Measurements from ENCODE around the gene BMPR2. TPM values are rescaled to one million over a fixed set of nuclear protein-coding genes. Genes with fewer than 3 reads are reported as not detected.

The BMPR2 gene
- total and polyA plus RNA-seq, 2 donors (not counting 1 experiment from before 2014, with no cell fraction given), result 3.1 to 24.6 TPM

- Histone ChIP-seq H3K4me3 (ENCODE audit: control extremely low read depth in 1 of 5, extremely low read depth in 1 of 5, insufficient read depth in 1 of 5, low read depth in 2 of 5, low read length in 4 of 5) (no peak overlapping the region), H3K4me2 (replicated peaks; ENCODE audit: low read depth, low read length, poor library complexity, severe bottlenecking) (no peak overlapping the region), H3K27ac (ENCODE audit: low read length in 2 of 2) (no peak overlapping the region), H3K36me3 (replicated peaks in 1 of 2; ENCODE audit: control extremely low read depth in 1 of 2, control insufficient read depth in 1 of 2, extremely low read depth in 1 of 2, insufficient read depth in 2 of 2, low read length in 1 of 2) (no peaks in the 10 kb centered on the region), H3K9ac (ENCODE audit: low read length) (no peak overlapping the region), H3K79me2 (ENCODE audit: control insufficient read depth, insufficient read depth, low read length) (peaks cover 2% of the 10 kb centered on the region), H3K4me1 (ENCODE audit: control insufficient read depth in 2 of 2, insufficient read depth in 2 of 2, low read length in 2 of 2) (no peaks in the 10 kb centered on the region), H3K9me3 (ENCODE audit: control extremely low read depth in 1 of 3, control insufficient read depth in 2 of 3, insufficient read depth in 1 of 3, low read length in 2 of 3) (peaks cover 0 to 5% (median 0%) of the 10 kb centered on the region in 3 donors), H2AFZ (ENCODE audit: insufficient read depth, low read depth, low read length, poor library complexity, severe bottlenecking) (no peak overlapping the region), H4K20me1 (ENCODE audit: control insufficient read depth, insufficient read depth, low read length, poor library complexity, severe bottlenecking) (no peaks in the 10 kb centered on the region), H3K27me3 (replicated peaks in 1 of 4; ENCODE audit: control extremely low read depth in 1 of 4, control insufficient read depth in 3 of 4, insufficient read depth in 4 of 4, low read length in 3 of 4) (no peaks in the 10 kb centered on the region)
- Mint-ChIP-seq H3K4me3 (no peak overlapping the region), H3K27me3 (no peaks in the 10 kb centered on the region), H3K4me1 (peaks cover 4% of the 10 kb centered on the region), H3K9me3 (ENCODE audit: insufficient read depth) (no peaks in the 10 kb centered on the region), H3K27ac (no peak overlapping the region)
- ATAC-seq (ENCODE audit: low read depth) (no peak), DNase-seq (no peak)
- 100% methylated on average over 1 of the region's 3 CpGs for WGBS (ENCODE audit: insufficient coverage)
- intact Hi-C loops (cut with micrococcal nuclease), result no loop called here
- ChIA-PET CTCF (no interaction called here), POLR2A (no interaction called here)
- no peak for TF ChIP-seq CTCF (IDR thresholded peaks at IDR 0.05)
- TF ChIP-seq EZH2 (IDR thresholded peaks at IDR 0.05; ENCODE audit: borderline replicate concordance, insufficient read depth, low read depth, low read length, poor library complexity, severe bottlenecking), result no peak
These were observed 73.2 kb downstream of the BMPR2 start for GRCh38 chr2:202449344-202449743.

- Mint-ChIP-seq H3K4me1 (peaks cover 4% of the 10 kb centered on the region), H3K27ac (no peak overlapping the region), H3K9me3 (ENCODE audit: insufficient read depth) (no peaks in the 10 kb centered on the region), H3K4me3 (no peak overlapping the region), H3K27me3 (no peaks in the 10 kb centered on the region)
- Histone ChIP-seq H3K9ac (ENCODE audit: low read length) (no peak overlapping the region), H3K27me3 (replicated peaks in 1 of 4; ENCODE audit: control extremely low read depth in 1 of 4, control insufficient read depth in 3 of 4, insufficient read depth in 4 of 4, low read length in 3 of 4) (no peaks in the 10 kb centered on the region), H3K4me2 (replicated peaks; ENCODE audit: low read depth, low read length, poor library complexity, severe bottlenecking) (no peak overlapping the region), H3K36me3 (replicated peaks in 1 of 2; ENCODE audit: control extremely low read depth in 1 of 2, control insufficient read depth in 1 of 2, extremely low read depth in 1 of 2, insufficient read depth in 2 of 2, low read length in 1 of 2) (no peaks in the 10 kb centered on the region), H3K79me2 (ENCODE audit: control insufficient read depth, insufficient read depth, low read length) (peaks cover 2% of the 10 kb centered on the region), H4K20me1 (ENCODE audit: control insufficient read depth, insufficient read depth, low read length, poor library complexity, severe bottlenecking) (no peaks in the 10 kb centered on the region), H3K4me3 (ENCODE audit: control extremely low read depth in 1 of 5, extremely low read depth in 1 of 5, insufficient read depth in 1 of 5, low read depth in 2 of 5, low read length in 4 of 5) (no peak overlapping the region), H3K9me3 (ENCODE audit: control extremely low read depth in 1 of 3, control insufficient read depth in 2 of 3, insufficient read depth in 1 of 3, low read length in 2 of 3) (peaks cover 0 to 5% (median 0%) of the 10 kb centered on the region in 3 donors), H2AFZ (ENCODE audit: insufficient read depth, low read depth, low read length, poor library complexity, severe bottlenecking) (no peak overlapping the region), H3K4me1 (ENCODE audit: control insufficient read depth in 2 of 2, insufficient read depth in 2 of 2, low read length in 2 of 2) (no peaks in the 10 kb centered on the region), H3K27ac (ENCODE audit: low read length in 2 of 2) (no peak overlapping the region)
- TF ChIP-seq CTCF (IDR thresholded peaks at IDR 0.05), result no peak
- no peak for TF ChIP-seq EZH2 (IDR thresholded peaks at IDR 0.05; ENCODE audit: borderline replicate concordance, insufficient read depth, low read depth, low read length, poor library complexity, severe bottlenecking)
- ChIA-PET CTCF (no interaction called here), POLR2A (no interaction called here)
- intact Hi-C loops (cut with micrococcal nuclease), result no loop called here
- ATAC-seq (ENCODE audit: low read depth) (no peak), DNase-seq (no peak)
These were observed 74.7 kb downstream of the BMPR2 start for GRCh38 chr2:202450785-202451184.
